WI38 (cell line): ENCODE results near the gene BCAR3.

Experiments used
- H3K4me3 ChIP-seq: 2 replicates; pipeline ENCODE4 v1.5.1; 2011; ENCODE audit warnings: low read depth, mild to moderate bottlenecking, control low read depth, low read length
- CTCF ChIP-seq: IDR thresholded peaks from 2 replicates; pipeline ENCODE4 v1.5.1; 2012; ENCODE audit warnings: low read depth, mild to moderate bottlenecking, control low read depth, low read length

BCAR3 gene

DNA sequence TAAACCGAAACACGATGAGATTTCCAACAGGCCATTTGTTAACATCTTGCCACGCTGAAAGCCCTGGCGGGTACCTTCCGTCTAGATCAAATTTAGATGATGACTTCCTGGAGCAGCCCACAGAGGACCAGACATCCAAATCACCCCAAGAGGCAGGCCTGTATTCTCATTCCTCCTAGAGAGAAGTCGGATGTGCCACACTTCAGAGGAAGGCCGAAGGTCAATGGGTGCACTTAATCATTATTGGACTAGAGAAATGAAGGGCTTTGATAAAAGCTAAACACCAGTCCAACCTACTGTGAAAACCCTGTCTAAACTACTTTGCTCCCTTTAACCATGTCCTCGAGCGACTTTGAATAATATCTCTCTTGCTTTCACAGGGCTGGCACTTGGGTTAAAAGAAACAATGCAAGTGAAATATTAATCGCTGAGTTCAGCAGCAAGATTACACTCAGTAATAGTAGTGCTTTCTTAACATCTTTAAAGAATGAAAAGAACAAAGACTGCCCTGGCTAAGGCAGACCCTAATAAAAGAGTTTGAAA, 76.5 kb downstream of the BCAR3 start:
- no peak overlapping the region for H3K4me3 ChIP-seq
- no peak for TF ChIP-seq CTCF

DNA sequence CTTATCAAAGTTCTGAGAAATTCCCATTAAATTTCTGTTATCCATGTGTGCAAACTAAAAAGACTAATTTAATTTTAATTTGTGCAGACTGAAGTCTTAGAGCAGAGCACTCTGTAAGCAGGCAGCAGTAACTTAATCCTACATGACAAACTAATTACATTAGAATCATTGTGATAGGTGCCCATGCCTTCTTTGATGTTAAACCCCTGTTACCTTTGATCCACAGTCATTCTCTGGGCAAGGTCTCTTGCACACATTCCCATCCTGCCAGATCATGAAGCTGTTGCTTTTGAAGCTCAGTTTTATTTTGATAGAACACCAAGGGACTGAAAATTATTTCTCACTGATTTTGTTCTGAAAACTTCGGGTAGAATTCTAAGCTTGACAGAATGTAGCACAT, 77.2 kb downstream of the BCAR3 start:
- no peak overlapping the region for H3K4me3 ChIP-seq
- TF ChIP-seq CTCF, result no peak

GRCh38 chr1:93603601-93604000, 78.0 kb downstream of the BCAR3 start:
- no peak overlapping the region for H3K4me3 ChIP-seq
- no peak for TF ChIP-seq CTCF

DNA sequence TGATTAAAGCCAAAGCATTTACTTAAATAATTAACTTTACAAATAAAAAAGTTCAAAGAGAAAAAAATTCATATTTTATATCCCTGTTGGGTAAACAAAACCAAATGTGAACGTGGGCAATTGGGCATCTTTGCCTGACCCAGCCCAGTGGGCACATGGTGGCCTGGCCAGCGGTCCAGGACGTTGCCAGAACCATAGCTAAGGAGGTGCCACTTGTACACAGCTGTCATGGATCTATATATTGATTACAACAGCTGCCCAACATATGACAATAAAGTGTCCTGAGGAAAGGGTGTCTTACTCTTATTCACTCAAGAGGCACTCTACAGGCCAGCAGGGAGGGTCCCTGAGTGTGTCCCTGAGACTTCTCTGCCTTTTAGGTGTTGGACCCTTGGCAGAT, 78.5 kb downstream of the BCAR3 start:
- TF ChIP-seq CTCF, result no peak
- no peak overlapping the region for H3K4me3 ChIP-seq

GRCh38 chr1:93602101-93602500, 79.5 kb downstream of the BCAR3 start:
- no peak overlapping the region for H3K4me3 ChIP-seq
- no peak for TF ChIP-seq CTCF

- no peak for TF ChIP-seq CTCF
- no peak overlapping the region for H3K4me3 ChIP-seq
Measured at GRCh38 chr1:93601686-93602085, 80.0 kb downstream of the BCAR3 start.

GRCh38 chr1:93600663-93601062, 81.0 kb downstream of the BCAR3 start:
- H3K4me3 ChIP-seq, result no peak overlapping the region
- no peak for TF ChIP-seq CTCF
